RWPE1 (cell line): Measurements from ENCODE around the gene ATP5MK.
"Not testable (repeated sequence)": the region's sequence is repeated elsewhere in the genome, so short reads cannot be mapped to it uniquely, and the experiment has no call there.

Source experiments
- CTCF ChIA-PET: fragments of 350-600 bp; sonication (Branson Sonifier 250); formaldehyde crosslinking; extraction: SDS; loops from one replicate; lab custom pipeline; 2021; lab: Yijun Ruan, JAX
- POLR2A ChIA-PET: fragments of 400-600 bp; formaldehyde crosslinking; extraction: SDS; loops from one replicate; lab custom pipeline; 2020; ENCODE audit warnings: antibody characterized with exemption; ENCODE audit not compliant: low non-redundant PET; lab: Yijun Ruan, JAX
- DNase-seq: peaks from one replicate; pipeline ENCODE4 v3.0.0; 2012; ENCODE audit warnings: low spot score
- H3K27ac ChIP-seq: fragments of 450-650 bp; 2 replicates; pipeline ENCODE4 v1.5.1; 2017
- CTCF ChIP-seq: fragments of 450-650 bp; conservative IDR thresholded peaks from 2 replicates; pipeline ENCODE4 v1.5.1; 2017; ENCODE audit warnings: low read depth, mild to moderate bottlenecking

The ATP5MK gene

GRCh38 chr10:103394180-103394579 is 2.1 kb downstream of the ATP5MK start:
- no peak overlapping the region for H3K27ac ChIP-seq
- POLR2A ChIA-PET, result no interaction called here

GRCh38 chr10:103382769-103383168 is 13.5 kb downstream of the ATP5MK start:
- no peak for TF ChIP-seq CTCF
- DNase-seq, result no peak
- ChIA-PET CTCF (no interaction called here), POLR2A (no interaction called here)
- H3K27ac ChIP-seq, result no peak overlapping the region

More at GRCh38 chr10:103394180-103394579, 2.1 kb downstream of the ATP5MK start:
- DNase-seq, result no peak
- CTCF ChIA-PET, result interaction anchor here (0.5 to 0.7 kb wide), 4 partner anchors 21 to 156 kb away, joined by 3 to 8 read pairs (median 3); no protein-coding TSS in a partner anchor
- TF ChIP-seq CTCF, result no peak

- H3K27ac ChIP-seq, result no peak overlapping the region
- ChIA-PET POLR2A (no interaction called here), CTCF (interaction anchor here (0.6 to 0.7 kb wide), 3 partner anchors 19 to 311 kb away, joined by 3 to 7 read pairs (median 3); no protein-coding TSS in a partner anchor)
- no peak for DNase-seq
- no peak for TF ChIP-seq CTCF
Observed at GRCh38 chr10:103374263-103374662, 22.0 kb downstream of the ATP5MK start.

- POLR2A ChIA-PET, result no interaction called here
- CTCF ChIA-PET, result interaction anchor here (0.6 to 0.7 kb wide), 2 partner anchors 20 to 112 kb away, joined by 3 to 7 read pairs; no protein-coding TSS in a partner anchor
- no peak for TF ChIP-seq CTCF
- DNase-seq, result no peak
- no peak overlapping the region for H3K27ac ChIP-seq
Observed at GRCh38 chr10:103373544-103373943, 22.7 kb downstream of the ATP5MK start.

- ChIA-PET CTCF (interaction anchor here (0.7 kb wide), 2 partner anchors 9 to 91 kb away, joined by 3 to 4 read pairs; partner anchors contain the start of gene INA), POLR2A (interaction anchor here (1.0 kb wide), 1 partner anchor 28 kb away, joined by 3 read pairs; the partner anchor contains the start of genes ATP5MK and PDCD11)
- DNase-seq, result peak; percentile 93
- H3K27ac ChIP-seq, result peak within 1 kb of the TSS; percentile 92
- no peak for TF ChIP-seq CTCF
Observed at GRCh38 chr10:103367782-103368518, 28.3 kb downstream of the ATP5MK start, which contains the start of gene TAF5. TSS of gene TAF5 (plus strand) at chr10:103367976. CDS start at chr10:103367990, 14 bp downstream.

GRCh38 chr10:103367379-103367781 is 28.9 kb downstream of the ATP5MK start:
- no peak for TF ChIP-seq CTCF
- CTCF ChIA-PET, result interaction anchor here (0.7 kb wide), 2 partner anchors 82 to 91 kb away, joined by 3 read pairs; partner anchors contain the start of gene INA
- DNase-seq, result no peak
- peak overlapping the region; percentile 92 for H3K27ac ChIP-seq
- POLR2A ChIA-PET, result interaction anchor here (0.6 kb wide), 1 partner anchor 641 kb away, joined by 4 read pairs; no protein-coding TSS in a partner anchor

- peak; percentile 86 for DNase-seq
- CTCF ChIA-PET, POLR2A ChIA-PET: not testable (repeated sequence)
- H3K27ac ChIP-seq, result peak overlapping the region; percentile 15; the same call in 1 of the 2 replicates
Observed at GRCh38 chr10:103360791-103361190, 35.5 kb downstream of the ATP5MK start.

- DNase-seq, H3K27ac ChIP-seq, CTCF ChIA-PET, POLR2A ChIA-PET: not testable (repeated sequence)
Observed at GRCh38 chr10:103359493-103359892, 36.8 kb downstream of the ATP5MK start.
